Left cardiac atrium (tissue), 4 donors: ENCODE results near the gene IFNA6. TPM values are rescaled to one million over a fixed set of nuclear protein-coding genes. Genes with fewer than 3 reads are reported as not detected.

ENCODE experiments used
- ATAC-seq, 2 donors: fragments of 200-7000 bp; cut with Tn5 transposase; one replicate each; pipeline ENCODE4 v1.9.1; 2020; ENCODE audit warnings: mild to moderate bottlenecking in 2 of 2, moderate library complexity in 2 of 2
- DNase-seq: peaks from one replicate; pipeline ENCODE4 v3.0.0-alpha.2; 2020
- intact Hi-C, 2 donors: fragments of 100-400 bp; cut with DNase I; formaldehyde crosslinking; loops; one replicate each; pipeline versions ENCODE4 v1.14.1 to v1.15.1; 2022 to 2023
- total RNA-seq, 2 donors: library from RNA; stranded (reverse); fragmentation: NEBNext Ultra II Directional; extraction: Animal tissue kit (Norgen Biotek cat#: 25700); gene quantifications; one replicate each; pipeline ENCODE4 v1.2.1, GENCODE V29; 2021
- donor health status: DM: no; HTN: yes; CAD: no.
- donor health status: DM: no; HTN: yes; CAD: no; lungs with severe emphysema.
- donor health status: DM: yes; HTN: yes; CAD: no.
- donor health status: Dilated cardiomyopathy.

Gene IFNA6
- total RNA-seq, 2 donors from 2014 or later = not detected

DNA sequence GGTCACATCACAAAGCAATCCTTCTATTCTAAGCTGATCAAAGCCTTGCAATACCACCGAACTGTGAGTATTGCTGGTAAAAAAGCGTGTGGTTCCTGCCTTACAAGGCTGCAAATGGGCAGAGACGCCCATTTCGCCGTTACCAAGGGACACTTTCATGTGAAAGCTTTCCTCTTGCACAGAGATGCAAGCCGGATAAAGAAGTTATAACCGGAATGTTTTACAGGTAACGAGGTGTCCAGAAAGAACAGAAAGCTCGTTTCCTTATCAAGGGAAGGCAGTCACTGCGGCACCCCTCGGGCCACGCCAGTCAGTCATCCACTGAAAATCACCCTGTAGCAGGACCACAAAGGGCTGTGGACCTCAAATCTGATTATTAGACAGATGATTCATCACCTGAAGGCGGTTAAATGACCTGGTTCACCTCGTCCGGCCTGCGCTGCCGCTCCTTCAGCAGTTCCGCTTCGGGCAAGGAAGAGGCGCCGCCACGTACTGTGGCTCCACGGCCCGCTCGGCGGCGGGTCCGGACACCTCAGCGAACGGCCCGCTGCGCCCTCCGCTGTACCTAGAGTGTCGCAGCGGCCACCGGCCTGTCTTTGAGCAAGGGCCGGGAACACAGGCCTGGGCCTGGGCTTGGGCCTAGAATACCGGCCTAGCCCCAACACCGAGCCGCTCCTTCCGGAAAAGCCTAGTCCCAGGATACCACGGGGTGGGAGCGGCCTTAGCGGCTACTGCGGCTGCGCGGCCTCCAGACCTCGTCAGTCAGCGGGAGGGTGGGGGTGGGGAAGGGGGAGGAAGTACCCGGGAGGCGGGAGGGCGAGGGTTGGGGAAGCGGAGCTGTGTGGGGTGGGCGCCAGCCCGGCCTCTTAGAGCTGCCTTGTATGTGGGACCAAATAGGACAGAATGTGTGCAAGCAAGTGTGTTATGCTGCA is 15.7 kb downstream of the IFNA6 start, which contains the start of gene KLHL9:
Gene KLHL9 (minus strand): TSS at position 704 of the 932 bp plus-strand sequence. CDS start 545 bp downstream, at position 159.
- peak; percentile 100 for ATAC-seq

DNA sequence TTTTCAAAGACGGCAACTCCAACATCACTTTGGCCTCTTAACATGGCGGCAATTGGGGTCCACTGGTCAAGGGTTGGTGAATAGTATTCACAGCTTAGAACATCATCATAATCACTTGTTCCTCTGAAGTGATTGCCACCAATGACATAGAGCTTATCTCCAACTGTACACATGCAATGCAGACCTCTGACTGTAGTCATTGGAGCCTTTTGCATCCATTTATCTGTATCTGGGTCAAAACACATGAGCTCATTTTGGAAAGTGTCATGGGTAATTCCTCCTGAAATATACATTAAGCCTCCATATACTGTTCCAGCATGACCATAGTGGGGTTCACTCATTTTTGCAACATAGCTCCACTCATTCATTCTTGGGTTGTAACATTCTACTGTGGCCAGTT is 17.5 kb downstream of the IFNA6 start:
- no peak for DNase-seq
- ATAC-seq = no peak
- intact Hi-C loops = loop anchor here in 1 of 2 donors (10.0 kb wide), 1 partner anchor 62 kb away; no protein-coding TSS in a partner anchor

More for the DNA sequence above, 15.7 kb downstream of the IFNA6 start, which contains the start of gene KLHL9:
- DNase-seq = peak; percentile 96
- intact Hi-C loops = loop anchor here (2.0 to 10.0 kb wide), 3 partner anchors 57 to 468 kb away; partner anchors contain the start of gene MTAP (in 1 of the 2)

DNA sequence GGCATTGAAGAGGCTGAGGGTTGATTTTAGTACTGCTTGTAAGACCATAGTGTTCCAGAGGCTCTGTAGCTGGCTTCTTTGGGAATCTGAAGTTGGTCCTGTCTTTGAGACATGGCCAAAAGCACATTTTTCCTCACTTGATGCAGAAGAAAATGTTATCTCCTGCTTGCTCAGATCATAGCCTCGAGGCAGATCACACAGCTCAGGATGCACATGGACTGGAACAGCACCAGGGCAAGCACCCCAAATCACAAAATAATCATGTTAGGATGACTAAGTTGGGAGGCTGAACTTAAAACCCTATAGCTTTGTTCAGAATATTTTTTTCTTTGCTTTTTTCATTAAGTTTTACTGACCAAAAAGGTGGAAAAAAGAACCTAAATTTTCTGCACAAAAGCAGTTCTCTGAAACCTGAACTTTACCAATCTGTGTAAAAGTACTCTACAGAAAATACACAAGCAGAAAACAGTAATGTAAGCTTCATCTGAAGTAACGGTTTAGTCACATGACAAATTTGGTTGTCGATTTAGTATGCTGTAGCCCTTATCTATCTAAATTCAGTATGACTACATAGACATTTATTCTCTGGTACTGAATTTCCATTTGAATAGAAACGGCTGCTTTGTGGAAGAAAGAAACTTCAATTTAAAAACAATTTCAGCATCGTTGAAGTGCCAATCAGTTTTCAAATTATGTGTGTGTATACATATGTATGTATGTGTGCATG is 18.8 kb downstream of the IFNA6 start:
- DNase-seq (no peak), ATAC-seq (no peak)
- intact Hi-C loops = loop anchor here in 1 of 2 donors (10.0 kb wide), 1 partner anchor 63 kb away; no protein-coding TSS in a partner anchor

DNA sequence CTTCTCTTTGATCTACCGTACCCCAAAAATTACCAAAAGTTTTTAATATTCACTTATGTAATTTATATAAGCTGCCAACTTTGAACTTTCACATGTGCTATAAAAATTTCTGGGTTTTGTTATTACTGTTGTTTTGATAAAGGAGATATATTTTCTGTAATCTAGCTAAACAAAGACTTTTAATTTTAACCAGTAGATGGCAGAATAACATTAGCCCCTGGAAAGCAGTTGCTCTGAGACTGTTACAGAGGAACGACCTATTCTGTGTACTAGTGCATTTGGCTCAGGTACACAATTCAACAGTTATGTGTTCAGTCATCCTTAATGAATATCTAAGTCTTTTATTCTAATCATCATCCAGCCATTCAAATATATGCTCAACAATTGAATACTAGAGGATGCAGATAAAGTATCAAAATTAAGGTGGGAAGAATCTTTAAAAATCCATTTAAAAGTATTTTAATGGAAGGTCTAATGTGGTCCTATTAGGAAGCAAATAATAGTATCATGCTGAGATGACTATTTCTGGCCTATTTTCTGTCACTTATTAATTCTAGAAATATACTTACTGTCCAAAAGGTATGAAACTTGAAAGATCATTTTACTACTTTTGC is 24.1 kb downstream of the IFNA6 start:
- ATAC-seq (peak; percentile 61 to 75), DNase-seq (no peak)
- intact Hi-C loops = loop anchor here in 1 of 2 donors (2.0 kb wide), 1 partner anchor 70 kb away; no protein-coding TSS in a partner anchor

DNA sequence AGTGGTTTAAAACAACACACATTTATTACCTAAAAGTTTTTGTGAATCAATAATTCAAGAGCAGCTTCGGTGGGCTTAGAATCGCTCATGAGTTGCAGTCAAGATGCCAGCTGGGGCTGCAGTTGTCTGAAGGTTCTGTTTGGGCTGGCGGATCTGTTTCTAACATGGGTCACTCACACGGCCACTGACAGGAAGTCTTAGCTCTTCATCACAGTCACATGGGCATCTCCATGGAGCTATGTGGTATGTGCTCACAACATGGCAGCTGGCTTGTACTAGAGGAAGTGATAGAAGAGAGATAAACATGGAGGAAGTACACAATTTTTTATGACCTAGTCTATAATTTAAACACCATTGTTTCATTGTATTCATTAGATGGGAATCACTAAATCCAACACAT is 26.6 kb downstream of the IFNA6 start:
- ATAC-seq (peak in 1 of 2 donors; percentile 40), DNase-seq (no peak)
- intact Hi-C loops = loop anchor here in 1 of 2 donors (5.0 kb wide), 1 partner anchor 463 kb away; no protein-coding TSS in a partner anchor

DNA sequence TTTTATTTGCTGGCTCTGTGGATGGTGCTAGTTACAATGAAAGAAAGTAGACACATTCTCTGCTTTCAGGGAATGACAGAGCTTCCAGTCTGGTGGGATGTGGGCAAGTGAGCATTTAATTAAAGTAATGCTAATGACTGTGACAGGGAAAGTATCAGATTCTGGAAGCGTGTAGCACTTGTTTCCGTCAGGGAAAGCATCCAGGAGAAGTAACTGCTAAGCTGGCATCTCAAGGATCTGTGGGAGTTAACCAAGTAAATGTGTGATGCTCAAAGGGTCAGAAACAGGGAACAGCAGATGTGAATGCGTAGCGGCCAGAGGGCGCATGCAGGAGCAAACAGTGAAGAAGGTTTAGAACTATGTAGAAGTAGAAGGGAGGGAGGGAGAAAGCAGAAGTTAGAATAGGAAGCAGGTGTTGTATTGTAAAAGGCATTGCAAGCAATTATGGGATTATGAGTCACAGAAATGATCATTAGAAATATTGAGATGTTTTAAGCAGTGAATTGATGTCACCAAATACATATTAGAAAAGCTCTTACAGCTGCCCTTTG is 27.7 kb downstream of the IFNA6 start:
- ATAC-seq = no peak
- no peak for DNase-seq
- intact Hi-C loops = loop anchor here in 1 of 2 donors (5.0 kb wide), 1 partner anchor 464 kb away; no protein-coding TSS in a partner anchor

DNA sequence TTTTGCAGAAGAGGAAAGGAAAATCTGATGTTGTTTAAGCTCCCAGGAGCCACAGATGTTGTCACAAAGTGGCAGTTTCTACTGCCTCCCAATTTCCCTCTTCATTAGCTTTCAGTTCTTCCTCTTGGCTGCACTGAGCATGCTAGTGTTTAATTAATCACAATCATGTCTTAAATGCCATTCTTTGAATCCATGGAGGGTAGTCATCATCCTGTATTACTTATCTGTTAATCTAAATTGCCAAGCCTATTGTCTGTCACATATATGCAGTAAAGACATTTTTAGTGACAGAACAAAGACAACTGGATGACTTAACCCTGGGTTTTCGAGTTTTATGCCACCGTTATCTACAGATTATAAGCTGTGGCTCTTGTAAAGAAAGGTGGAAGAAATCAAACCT is 30.2 kb downstream of the IFNA6 start:
- ATAC-seq (no peak), DNase-seq (no peak)
- intact Hi-C loops = loop anchor here in 1 of 2 donors (5.0 kb wide), 1 partner anchor 467 kb away; no protein-coding TSS in a partner anchor

DNA sequence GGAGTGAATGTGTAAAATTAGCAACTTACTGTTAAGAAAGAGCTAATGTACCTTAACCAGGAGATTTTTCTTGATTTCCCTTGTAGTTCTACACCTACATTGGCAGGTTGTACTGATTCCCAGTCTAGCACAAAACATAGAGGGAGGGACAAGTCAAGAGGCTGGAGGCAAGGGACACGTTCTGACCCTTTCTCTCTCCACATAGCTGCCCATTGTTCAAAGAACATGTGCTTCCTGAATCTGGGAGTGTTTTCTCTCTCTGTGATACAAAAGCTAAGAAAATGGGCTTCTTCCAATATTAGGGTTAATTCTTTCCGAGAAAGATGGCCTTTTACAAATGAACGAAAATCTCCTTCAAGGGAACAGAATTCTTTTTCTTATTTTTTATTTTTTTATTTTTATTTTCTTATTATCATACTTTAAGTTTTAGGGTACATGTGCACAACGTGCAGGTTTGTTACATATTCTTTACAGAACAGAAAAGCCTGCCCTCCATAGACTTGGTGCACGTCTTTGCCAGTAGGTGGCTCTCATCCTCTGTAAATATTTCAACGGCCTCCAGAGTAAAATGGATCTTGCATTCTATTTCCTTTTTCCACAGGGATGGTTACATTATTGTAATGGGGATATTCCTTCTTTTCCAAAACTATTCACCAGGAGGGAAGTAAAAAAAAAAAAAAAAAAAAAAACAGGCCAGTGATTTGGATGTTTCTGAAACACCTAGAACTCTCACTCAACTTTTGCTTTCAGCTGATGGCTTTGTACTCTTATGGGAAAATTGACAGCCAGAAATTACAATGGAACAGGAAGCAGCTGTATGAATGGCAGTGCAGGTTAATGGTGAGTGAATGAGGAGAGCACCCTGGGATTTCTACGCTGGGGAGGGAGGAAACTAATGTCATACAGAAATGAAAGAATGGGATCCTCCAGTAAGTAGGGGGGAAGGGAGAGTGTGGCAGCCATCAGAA is 32.4 kb downstream of the IFNA6 start:
- peak; percentile 75 to 78 for ATAC-seq
- intact Hi-C loops = loop anchor here in 1 of 2 donors (2.0 kb wide), 1 partner anchor 471 kb away; no protein-coding TSS in a partner anchor
- DNase-seq = peak; percentile 28

DNA sequence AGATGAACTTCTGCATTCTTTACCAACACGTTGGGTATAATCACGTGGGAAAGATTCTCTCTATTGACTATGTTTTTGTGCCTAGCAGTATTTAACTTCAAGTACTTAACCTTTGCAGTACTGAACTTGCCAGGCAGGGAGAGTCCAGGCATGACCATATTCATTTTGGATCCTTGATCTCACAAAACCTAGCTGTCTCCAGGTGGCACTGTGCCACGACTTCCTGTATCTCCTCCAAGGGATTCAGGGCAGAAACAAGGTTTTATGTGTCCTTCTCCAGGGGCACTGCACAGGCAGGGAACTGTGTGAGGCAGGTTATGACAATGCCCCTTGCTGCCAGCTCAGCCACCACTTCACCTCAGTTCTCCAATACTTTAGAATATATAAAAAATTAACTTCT is 33.8 kb downstream of the IFNA6 start:
- no peak for DNase-seq
- intact Hi-C loops = no loop called here
- ATAC-seq = no peak

DNA sequence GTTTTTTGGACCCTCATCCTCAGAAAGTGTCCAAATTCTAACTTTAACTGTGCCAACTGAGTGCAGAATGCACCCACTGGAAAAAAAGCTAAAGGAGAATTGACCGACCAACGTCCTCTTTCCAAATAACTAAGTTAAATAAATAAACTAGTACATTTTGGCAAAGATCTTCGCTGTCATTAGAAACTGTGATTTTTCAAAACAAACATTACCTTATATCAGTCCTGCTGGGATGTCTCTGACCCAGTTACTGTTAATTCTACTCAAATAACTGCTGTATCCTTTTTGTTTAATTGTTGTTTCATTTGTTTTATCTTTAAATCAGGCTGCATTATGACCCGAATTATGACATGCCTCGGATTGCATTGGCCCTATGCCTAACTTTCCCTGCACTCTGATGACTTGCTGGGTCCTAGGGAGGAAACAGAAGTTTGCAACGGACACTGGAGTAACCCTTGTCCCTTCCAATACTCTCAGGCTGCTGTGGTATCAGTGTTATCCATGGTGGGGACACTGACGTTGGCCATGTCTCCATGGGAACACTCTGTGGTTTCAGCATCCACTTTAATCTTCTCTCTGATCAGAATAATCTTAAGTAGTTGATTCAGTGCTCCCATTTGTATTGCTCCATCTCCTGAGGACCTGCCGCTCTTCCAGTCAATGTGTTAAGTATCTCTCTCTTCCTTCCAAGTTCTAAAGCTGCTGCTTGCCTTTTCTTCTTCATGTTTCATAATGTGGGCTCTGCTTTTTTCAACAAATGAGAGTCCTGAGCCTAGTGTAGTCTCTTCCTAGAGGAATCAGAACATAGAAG is 34.5 kb downstream of the IFNA6 start:
- intact Hi-C loops = no loop called here
- no peak for DNase-seq
- no peak for ATAC-seq

DNA sequence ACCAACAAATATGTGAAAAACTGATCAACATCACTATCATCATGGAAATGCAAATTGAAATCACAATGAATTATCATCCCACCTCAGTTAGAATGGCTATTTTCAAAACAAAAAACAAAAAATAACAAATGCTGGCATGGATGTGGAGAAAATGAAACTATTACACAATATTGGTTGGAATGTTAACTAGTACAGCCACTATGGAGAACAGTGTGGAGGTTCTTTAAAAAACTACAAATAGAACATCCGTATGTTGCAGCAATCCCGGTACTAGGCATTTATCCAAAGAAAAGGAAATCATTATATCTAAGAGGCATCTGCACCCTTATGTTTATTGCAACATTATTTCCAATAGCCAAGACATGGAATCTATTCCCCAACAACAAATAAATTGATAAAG is 36.5 kb downstream of the IFNA6 start:
- intact Hi-C loops = no loop called here
- ATAC-seq (no peak), DNase-seq (no peak)

DNA sequence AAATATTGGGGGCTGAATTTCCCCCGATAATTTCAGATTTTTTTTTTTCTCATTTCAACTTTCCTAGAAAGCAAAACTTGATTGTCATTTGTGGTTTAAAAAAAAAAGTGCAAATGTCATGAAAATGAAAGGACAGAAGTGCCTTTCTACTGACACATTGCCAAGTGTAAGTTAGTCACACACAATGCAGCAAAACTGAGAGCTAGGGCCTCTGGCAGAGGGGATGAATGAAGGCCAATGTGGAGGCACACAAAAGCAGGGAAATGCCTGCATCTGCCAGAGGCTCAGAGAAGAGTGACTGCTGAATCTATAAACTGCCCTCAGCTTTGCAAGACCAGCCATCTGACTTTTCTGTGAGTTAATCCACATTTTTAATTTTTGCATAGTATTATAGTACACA is 38.8 kb downstream of the IFNA6 start:
- intact Hi-C loops = no loop called here
- ATAC-seq (no peak), DNase-seq (no peak)

DNA sequence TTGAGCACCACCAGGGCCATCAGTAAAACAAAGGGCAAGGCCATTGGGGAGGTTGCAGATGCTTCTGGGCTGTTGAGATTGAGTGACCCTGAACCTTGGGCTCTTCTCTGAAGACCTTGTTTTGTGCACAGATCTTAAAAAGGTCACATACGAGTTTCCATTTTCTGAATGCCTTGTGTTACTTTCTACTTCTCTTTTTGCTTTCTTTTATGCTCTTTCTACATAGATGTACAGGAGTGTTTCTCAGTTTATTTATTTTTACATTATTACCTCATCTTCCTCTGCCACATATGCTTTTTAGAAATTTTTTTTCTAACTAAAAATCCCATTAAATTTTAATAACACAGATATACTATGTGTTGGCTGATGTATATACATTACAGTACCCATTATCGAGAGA is 45.5 kb downstream of the IFNA6 start, which contains the start of gene IFNA5:
Gene IFNA5 (minus strand): TSS at position 101 of the 400 bp plus-strand sequence. CDS start 57 bp downstream, at position 44.
- intact Hi-C loops = no loop called here
- DNase-seq (no peak), ATAC-seq (no peak)
